HG02678 (cell line): ENCODE results near the gene PTPRG.

Experiments used
- ATAC-seq: cut with Tn5 transposase; IDR thresholded peaks from one replicate; pipeline ENCODE4 v1.9.1; 2021; ENCODE audit warnings: mild to moderate bottlenecking, moderate library complexity; ENCODE audit not compliant: unreplicated experiment

Gene PTPRG

DNA sequence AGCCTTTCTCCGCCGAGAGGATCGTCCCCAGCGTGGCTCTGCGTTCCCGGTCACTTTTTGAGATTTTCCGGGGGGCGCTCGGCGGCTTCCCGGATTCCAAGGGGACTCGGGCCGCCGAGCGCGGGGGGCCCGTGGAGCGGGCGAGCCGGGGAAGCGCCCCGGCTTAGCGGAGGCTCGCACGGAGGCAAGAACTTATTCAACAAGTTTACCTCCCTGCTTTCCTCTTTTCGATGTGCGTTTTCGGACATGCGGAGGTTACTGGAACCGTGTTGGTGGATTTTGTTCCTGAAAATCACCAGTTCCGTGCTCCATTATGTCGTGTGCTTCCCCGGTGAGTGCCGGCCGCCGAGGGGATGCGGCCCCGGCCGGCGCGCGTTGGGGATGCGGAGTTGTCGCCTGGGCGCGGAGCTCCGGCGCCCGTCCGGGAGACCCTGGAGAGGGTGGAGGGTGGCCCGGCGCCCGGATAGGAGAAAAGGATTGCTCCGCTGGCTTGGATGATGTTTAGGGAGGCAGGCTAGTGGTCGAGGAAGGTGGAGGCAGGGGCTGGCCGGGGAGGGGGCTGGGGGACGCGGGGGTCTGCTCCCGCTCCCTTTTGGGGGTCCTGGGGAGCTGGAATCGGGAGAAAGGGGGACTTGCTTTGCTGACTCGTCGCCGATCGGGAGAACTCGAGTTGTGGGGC is 810 bp downstream of the PTPRG start:
- no peak for ATAC-seq

DNA sequence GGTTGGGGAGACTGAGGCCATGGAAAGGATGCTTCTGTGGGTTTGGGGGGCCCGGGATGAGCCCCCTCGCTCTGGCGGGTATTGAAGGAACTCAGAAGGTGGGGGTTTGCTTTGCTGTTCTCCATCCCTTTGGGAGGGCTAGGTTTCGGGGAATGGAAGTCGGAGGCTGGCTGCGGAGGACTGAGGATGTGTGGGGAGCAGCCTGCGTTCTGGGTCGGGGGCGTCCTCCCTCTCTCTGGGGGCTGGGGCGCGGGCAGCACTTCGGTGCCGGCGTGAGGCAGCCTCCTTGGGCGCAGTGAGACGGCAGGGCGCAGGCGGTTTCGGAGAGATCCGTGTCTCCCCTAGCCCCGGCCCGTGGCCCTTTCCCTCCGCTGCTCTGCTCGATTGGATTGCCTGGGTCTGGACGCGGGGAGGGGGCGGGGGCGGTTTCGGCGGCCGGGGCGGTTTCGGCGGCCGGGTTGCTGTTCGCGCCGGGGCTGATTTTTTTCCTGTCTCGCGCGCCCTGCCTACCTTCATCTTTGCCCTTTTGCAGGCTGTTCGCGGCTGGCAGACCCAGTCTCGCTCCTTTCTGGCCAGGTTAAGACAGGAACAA is 1.4 kb downstream of the PTPRG start:
- ATAC-seq = no peak

DNA sequence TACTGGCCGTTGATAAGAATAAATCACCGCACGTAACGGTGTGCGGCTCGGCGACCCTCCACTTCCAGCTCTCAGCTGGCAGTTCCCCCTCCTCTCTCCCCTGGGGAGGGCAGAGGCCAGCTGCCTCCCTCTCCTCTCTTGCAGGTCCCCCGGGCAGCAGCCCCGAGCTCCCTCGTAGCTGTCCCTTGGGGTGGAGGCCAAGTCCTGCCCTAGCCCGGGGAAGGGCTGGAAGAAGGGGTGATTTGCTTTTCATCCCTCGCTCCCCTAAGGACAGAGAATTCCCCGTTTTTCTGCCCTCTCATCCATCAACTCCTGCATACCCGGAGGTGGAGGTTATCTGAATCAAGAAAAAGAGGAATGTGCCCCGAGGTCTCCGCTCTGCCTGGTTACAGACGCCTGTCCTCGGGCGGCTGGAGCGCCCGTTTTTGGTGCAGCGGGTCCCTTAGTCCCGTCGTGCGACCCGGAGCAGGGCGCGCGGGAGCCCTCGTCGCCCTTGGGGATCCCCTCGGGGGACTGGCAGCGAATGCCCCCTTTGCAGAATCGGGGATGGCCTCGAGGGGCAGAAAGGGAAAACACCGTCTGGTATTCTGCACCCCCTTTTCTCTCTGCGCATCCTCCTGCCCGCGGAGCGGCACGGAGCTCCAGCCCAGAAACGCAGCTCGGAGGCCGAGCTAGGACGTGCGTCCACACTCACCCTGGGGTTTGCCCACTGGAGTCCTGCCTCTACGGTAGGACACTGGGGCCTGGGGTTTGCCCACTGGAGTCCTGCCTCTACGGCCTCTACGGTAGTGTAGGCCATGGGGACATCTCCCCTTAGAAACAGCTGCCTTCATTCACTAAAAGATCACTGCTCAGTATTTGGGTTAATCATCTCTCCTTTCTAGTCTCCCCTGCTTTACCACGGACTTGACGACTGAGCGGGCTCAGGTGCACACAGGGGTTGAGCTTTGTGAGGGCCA is 2.2 kb downstream of the PTPRG start:
- ATAC-seq = no peak

DNA sequence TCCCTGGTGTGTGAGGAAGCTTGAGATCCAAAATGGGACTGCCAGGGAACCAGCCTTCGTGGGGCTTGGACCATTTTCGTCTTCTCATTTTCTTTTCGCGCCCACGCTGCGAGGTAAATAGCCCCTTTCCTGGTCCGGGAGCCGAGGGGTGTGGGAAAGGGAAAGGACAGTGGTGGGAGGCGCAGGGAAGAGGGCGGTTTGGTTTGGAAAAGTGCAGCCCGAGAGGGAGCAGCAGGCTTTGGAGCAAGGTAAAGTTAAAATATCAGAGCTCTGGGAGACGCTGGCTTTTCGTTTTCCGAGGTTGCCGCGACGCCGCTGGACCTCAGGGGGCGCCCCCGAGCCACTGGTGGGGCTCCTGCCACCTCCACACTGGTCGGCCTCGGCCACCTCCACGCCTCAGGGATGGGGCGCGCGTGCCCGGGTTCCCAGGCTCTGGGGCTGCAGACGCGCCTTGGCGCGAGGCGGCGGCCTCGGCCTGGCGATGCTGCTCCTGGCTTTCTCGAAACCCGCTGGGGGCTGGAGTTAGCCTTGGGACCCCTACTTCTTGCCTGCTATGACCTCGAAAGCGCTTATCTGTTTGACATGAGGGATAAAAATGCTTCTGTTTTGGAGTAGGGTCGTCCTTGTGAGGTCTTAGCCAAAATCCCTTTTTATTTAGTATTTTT is 3.2 kb downstream of the PTPRG start:
- ATAC-seq = no peak

DNA sequence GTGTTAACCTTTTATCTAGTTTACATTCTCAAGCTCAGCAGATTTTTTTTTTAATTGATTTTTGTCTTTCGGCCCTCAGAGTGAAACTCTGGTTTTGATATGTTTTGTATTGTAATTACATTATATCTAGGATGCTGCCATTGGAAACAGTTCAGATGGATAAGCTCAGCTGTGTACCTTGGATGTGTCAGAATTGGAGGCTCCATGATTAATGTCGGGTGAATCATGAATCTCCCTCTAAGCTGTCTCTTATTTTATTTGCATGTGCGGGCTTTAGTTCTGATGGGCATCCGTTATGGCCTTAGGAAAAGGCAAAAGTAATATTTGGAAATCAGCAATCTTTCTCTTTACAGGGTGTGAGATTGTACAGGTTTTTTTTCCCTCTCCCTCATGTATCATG is 4.2 kb downstream of the PTPRG start:
- ATAC-seq = no peak

DNA sequence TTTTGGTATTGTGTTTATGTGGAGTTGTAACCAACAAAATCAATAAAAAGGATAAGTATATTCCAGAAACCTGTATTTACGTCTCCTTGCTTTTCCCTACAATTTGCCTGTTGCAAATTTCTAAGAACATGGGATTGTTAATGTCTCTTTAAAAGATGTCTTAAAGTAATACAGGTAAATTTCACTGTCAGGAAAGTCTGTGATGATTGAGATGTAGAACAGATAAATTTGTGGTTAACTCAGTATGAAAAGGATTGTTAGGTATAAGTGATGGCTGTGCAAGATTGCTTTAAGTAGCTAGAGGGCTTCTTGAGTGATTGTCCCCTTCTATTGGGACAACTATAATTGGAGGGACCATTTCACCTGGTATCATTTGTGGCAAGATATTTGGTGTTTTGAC is 6.8 kb downstream of the PTPRG start:
- no peak for ATAC-seq

DNA sequence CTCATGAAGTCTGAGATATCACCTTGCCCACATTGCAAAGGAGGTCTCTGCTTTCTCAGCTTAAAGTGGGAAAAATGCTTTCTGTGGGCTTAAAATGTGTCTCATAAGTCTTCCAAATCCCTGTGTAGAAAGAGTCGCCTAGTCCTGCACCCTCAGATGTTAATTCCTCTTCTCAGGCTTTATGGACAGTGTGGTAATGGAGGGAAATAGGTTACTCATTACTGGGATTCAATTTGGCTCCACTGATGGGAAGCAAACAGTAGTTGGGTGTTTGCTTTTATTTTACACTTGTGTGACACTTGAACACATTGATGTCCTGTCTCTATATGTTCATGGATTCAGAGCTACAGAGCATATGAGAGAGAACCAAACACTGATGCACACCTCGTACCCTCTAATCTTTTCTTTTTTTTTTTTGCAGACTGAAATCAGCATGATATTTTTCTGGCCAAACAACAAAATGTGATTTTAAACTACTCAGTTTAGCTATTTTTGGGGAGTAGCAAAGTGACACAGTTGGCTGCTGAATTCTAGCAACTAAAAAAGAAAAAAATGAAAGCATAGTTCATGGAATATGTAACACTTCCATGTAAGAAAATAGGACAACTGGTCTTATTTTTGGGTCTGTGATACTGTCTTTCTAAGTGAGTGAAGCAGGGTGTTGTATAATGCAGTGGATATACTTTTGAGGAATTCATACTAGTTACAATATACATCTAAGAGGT is 8.6 kb downstream of the PTPRG start:
- ATAC-seq = no peak

DNA sequence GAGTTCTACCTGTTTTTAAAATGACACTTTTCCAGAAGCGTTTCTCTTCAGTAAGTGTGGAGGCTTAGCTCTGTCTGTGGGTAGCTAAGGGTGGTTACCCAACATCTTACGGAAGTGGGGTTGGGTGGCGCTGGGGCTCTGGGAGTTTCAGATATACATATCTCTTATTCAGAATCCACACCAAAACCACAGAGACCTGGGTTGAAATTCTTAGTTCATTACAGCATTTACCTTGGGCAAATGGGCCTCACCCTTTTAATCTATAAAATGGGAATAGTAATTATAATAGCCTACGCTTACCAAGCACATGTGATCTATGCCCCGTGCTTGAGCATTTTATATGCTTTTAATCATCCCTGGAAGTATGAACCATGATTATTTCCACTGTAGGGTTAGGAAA is 9.4 kb downstream of the PTPRG start:
- no peak for ATAC-seq

DNA sequence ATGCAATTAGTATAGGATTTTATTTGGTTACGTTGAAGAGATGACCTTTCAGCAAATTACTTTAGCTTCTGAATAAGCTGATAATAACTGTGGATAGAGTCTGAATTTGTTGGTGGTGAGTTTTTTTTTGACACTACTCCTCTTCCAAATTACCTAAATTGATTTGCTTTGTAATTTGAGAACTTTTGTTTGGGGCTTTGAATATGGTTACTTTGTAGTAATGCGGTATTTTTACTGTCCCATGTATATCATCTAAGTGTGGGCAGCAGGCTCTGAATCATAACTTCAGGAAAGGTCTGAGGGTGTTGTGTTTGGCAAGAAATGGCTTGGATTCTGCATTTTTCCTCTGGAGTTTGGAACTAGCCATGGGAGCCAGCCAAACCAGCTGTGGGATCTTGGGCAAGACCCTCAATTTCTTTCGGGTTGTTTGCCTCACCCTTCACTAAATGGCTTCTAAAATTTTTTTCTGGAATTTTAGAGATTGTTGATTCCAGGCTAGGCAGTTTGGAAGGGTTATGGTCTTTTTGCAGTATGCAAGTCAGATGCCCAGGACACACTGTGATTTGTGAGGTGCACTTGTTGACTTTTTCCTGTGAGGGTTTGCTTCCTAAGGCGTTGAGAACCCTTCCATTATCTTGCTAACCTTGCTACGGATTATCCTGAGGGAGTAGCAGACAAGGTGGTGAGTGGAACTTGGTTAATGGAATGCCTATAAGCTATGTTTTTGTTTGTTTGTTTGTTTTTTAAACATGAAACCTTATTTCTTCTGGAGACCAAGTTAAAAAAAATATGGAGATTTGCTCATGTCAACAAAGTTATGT is 10.4 kb downstream of the PTPRG start:
- no peak for ATAC-seq

DNA sequence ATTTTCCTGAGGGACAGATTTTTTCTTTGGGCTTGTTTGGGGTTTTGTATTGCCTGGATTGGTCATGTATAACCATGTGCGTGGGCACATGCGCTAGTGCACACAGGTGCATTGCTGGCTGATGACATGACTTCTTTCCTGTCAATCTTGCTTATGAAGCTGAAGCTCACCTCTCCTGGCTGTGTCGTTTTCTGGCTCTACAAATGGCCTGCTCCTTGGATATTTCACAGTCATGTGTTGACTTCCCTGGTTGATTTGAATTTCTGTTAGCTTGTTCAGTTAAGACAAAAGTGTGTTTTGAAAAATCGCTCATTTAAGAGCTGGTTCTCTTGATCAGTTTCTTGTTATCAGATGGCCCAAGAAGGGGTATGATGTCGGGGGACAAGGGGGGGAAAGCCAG is 11.5 kb downstream of the PTPRG start:
- no peak for ATAC-seq

DNA sequence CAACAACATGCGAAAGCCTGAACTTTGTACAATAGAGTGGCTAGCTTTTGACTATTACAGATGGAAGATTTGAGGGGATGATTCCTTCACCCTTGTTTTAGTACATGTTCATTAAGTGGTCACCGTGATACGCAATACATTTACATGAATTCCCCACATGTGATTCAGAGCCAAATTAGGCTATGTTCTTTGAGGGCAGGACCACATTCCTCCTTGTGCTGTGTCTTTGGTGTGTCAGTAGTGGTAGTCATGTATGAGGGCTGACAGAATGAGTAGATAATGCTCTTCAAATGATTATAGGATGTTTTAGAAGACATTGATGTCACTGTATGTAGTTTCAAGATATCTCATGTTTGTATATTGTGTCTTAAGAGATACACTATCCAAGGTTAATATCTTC is 12.1 kb downstream of the PTPRG start:
- ATAC-seq = no peak

DNA sequence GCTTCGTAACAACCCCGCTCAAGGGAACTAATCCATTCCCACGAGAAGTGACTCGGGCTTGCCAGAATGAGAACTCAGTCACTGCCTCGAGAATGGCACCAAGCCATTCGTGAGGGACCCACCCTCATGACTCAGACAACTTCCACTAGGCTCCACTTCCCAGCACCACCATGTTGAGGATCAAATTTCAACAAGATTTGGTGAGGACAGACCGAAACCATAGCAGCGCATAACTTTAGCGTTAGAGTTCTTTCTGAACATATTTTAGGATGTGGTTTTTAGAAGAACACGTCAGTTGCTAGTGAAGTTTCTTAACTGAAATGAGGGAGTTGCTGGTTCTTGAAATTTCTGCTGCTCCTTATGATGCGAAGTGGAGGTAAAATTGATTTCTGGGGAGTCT is 13.5 kb downstream of the PTPRG start:
- ATAC-seq = no peak

DNA sequence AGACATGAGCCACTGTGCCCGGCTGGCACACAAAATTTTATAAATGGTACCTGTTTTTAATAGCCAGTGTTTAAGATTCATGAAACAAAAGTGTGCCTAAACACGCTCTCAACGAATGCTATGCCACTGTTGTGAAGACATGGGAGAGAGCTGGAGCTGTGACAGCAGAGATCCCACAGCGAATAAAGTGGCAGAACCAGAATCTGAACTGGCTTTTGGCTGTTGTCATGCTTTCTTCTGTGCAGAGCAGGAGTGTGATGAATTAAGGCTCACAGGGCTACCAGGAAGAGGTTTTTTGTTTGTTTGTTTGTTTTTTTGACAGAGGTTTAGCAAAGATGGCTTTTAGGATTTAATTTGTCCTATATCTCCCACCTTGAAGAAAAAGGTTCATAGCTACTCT is 14.5 kb downstream of the PTPRG start:
- no peak for ATAC-seq

DNA sequence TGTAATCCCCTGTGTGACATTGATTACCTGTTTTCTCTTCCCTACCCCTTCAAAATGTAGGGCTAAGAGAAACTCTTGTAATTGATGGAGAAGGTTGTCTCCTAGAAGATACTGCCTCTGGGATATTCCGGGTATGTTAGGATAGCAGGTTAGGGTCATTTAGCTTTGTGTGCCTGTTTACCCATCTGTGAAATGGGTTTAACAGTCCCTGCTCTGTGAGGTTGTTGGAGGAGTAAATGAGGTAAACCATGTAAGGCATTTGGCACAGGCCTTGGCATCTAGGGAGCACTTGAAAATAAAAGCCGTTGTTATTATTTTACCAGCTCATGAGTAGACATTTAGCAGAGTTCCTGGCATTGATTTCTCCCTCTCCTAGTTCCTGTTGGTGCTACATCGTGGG is 16.4 kb downstream of the PTPRG start:
- no peak for ATAC-seq

DNA sequence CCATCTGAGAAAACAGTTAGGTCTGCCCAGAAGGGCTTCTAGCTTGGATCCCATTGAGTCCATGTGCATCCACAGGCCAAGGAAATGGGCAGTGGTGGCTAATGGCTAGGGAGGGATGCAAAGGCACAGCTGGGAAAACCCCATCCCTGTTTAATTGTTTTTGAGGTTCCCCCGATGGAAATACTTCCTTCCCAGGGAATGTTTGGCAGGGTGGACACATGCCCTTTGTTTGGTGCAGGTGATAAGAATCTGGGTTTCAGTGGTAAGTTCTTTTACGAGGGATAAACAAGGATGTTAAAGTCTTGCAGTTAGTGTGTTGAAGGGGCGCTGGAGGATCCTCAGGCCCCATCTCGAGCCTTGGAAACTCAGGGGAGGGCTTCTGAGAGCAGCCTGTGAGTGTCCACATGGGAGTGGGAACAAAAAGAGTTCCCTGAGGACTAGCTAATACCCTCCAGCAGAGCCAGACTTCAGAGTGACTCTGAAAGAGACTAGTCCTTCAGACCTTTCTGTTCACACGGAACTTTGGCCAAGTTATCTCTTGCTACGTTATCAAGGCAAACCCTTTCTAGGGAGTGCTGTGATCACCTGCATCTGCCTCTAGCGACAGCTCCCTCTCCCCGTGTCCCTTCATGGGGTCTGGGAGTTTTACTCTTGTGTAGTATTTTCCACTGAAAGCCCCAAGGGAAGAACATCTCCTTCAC is 17.4 kb downstream of the PTPRG start:
- ATAC-seq = no peak

DNA sequence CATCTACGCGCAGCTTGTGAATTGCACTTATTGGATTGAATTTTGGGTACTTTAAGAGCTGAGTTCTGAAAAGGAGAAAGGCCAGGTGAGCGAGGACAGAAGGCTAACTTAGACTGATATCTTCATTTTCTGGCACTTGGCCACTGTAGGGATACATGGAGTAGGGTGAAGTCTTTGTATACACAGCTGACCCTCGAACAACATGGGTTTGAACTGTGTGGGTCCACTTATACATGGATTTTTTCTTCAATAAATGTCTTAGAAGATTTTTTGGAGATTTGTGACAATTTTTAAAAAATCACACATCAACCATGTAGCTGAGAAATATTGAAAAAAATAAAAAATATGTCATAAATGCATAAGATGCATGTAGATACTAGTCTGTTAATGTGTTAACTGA is 18.3 kb downstream of the PTPRG start:
- ATAC-seq = no peak

DNA sequence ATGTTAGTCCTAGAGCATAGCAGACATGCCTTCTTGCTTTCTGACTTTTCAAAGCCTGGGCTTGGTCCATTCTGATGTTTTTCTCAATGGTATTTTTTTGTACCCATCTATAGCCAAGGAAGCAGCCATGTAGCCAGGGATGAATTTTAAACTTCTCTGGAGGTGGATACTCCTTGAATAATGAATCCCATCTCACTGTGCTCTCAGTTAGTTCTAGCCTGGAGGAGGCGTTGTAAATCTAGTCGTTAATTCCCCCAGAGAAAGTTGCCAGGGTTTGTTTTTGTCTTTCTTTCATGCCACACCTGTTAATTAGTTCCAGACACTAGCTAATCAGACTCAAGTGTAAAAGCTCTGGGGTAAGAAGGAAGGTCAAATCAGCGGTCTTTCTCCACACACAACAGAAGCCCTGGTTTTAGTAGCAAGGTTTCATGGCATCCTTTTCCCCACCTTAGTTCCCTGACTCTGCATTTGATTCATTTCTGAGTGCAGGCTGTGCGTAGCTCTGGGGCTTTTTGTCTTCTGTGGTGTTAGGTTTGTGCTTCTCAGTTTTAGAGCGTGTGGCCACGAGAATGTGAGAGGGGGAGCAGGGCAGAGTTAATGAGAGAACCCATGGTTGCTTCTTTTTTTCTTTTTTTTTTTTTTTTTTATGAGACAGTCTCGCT is 19.7 kb downstream of the PTPRG start:
- ATAC-seq = no peak

DNA sequence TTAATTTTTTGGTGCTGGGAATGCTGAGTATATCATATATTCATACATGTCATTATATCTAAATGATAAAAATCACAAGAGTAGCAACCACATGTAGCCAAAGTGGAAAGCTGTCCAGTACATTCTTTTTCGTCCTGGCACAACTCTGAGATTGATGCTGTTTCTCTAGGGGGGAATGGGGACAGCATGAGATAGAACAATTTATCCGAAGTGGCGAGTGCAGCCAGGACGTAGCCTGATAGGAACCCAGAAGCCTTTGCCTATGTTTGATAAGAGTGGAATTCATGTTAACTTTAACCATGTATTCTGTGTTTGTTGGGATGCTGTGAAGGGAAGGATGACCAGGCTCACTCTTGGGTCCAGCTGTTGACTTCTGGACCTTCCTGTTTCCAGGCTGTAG is 20.9 kb downstream of the PTPRG start:
- no peak for ATAC-seq

DNA sequence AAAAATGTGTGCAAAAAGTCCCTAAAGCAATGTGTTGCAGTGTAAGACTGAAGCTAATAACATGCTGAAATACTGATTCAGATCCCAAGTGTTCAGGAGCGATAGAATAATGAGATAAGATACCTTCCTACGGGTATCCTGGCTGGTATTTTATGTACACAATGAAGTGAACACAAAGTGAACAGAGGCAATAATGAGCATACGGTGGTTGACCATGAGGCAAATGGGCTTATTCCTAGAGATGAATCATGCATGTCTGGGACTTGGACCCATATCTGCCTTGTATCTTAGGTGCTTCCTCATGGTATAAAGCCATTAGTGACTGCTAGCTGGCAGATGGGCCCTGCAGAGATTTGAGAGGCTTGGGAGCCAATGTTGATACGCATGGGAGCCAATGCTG is 21.5 kb downstream of the PTPRG start:
- no peak for ATAC-seq
